ENCODE results near the gene CTNNA3. TPM values are rescaled to one million over a fixed set of nuclear protein-coding genes. Genes with fewer than 3 reads are reported as not detected.

The CTNNA3 gene
- total RNA-seq, 1 donor from 2014 or later, result 0.46 TPM

DNA sequence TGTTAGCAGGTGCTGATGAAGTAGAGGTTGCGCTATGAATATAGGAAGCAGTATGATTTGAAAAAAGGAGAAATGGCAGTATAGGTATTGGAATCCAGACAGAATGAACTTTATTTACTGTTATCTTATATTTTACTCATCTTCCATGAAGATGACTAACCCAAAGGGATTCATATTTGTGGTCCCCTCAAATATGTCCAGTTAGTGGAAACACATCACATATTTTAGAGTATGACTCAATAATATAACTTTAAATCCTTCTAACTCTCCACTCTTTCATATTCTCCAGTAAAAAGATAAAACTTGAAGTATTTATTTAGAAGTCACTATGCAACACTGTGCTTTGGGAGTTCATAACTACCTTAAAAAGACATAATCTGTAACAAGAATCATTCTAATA, 1056.6 kb downstream of the CTNNA3 start:
- no peak overlapping the region for H3K4me3 ChIP-seq (ENCODE audit: low read depth, low read length)
- TF ChIP-seq, protein P1, sequence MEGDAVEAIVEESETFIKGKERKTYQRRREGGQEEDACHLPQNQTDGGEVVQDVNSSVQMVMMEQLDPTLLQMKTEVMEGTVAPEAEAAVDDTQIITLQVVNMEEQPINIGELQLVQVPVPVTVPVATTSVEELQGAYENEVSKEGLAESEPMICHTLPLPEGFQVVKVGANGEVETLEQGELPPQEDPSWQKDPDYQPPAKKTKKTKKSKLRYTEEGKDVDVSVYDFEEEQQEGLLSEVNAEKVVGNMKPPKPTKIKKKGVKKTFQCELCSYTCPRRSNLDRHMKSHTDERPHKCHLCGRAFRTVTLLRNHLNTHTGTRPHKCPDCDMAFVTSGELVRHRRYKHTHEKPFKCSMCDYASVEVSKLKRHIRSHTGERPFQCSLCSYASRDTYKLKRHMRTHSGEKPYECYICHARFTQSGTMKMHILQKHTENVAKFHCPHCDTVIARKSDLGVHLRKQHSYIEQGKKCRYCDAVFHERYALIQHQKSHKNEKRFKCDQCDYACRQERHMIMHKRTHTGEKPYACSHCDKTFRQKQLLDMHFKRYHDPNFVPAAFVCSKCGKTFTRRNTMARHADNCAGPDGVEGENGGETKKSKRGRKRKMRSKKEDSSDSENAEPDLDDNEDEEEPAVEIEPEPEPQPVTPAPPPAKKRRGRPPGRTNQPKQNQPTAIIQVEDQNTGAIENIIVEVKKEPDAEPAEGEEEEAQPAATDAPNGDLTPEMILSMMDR (conservative IDR thresholded peaks at IDR 0.05; ENCODE audit: low read depth, low read length), result no peak
- DNase-seq (ENCODE audit: low read depth), result no peak

DNA sequence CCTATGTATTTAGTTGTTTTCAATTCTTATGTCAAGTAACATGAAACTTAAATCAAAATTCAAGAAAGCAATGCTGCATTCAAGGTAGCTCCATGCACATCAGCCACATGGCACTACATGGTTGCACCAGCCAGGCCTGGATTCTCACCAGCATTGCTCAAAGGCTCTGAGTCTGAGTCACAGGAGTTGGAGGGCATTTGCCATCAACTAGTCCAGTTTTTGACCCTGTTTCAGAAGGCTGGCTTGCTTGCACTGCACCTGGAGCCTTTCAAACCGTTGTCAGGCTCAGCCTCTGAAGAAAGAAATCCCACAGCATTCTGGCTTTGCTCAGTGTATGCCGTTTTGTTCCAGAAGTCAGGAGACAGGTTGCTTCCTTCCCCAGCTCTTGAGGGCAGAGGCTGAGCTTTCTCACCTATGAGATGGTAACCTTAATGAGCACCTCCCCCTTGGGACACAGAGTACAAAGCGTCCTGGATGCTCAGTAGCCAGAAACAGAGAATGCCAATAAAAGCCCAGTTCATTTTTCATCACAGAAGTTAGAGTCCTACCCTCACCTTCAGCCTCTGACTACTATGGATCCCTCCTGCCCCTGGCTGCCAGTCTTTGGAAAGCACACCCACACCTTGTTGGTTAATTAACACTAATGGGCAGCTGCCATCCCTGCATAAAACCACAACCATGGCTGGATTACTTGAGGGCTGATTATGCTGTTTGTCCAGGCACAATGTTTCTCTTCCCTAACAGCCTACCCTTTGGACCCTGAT, 1058.5 kb downstream of the CTNNA3 start:
- no peak for DNase-seq (ENCODE audit: low read depth)
- TF ChIP-seq, protein P1 (conservative IDR thresholded peaks at IDR 0.05; ENCODE audit: low read depth, low read length), result no peak
- no peak overlapping the region for H3K4me3 ChIP-seq (ENCODE audit: low read depth, low read length)

DNA sequence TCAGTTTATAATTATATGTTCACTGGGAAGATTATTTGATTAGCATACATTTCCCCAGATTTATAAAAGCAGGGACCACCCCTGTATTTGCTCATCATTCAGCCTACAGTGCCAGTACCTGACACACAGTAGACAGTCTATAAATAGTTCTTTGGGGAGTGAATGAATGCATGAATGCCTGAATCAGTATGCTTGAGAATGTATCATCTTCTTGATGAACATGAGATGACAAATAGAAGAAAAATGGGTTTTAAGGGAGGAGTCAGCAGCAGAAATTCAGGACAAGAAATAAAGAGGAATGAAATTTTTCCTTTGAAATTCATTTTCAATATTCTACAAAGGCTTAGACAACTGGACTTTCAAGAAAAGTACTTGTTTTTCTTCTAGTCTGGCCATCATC, 1066.0 kb downstream of the CTNNA3 start:
- TF ChIP-seq, protein P1 (conservative IDR thresholded peaks at IDR 0.05; ENCODE audit: low read depth, low read length), result no peak
- H3K4me3 ChIP-seq (ENCODE audit: low read depth, low read length), result no peak overlapping the region
- DNase-seq (ENCODE audit: low read depth), result no peak

DNA sequence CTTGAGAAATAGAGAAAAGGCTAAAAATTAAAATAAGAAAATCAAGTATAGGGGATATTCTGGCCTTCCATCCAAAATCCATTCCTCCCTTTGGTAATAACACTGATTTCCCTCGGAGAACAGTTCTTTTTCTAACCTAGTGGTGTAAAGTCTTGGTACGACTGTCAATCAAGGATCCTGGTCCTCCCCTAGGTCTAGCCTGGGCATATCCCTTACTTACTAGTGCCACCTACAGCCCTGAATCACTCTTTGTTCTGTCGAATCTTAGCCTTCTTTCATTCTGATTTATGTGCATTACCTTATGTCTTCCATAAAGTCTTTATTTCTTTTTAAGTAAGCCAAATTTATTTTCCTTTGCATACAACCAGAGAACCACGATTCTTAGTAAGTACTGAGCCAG, 1068.8 kb downstream of the CTNNA3 start:
- DNase-seq (ENCODE audit: low read depth), result peak; percentile 15
- TF ChIP-seq, protein P1 (conservative IDR thresholded peaks at IDR 0.05; ENCODE audit: low read depth, low read length), result peak; percentile 58
- no peak overlapping the region for H3K4me3 ChIP-seq (ENCODE audit: low read depth, low read length)

DNA sequence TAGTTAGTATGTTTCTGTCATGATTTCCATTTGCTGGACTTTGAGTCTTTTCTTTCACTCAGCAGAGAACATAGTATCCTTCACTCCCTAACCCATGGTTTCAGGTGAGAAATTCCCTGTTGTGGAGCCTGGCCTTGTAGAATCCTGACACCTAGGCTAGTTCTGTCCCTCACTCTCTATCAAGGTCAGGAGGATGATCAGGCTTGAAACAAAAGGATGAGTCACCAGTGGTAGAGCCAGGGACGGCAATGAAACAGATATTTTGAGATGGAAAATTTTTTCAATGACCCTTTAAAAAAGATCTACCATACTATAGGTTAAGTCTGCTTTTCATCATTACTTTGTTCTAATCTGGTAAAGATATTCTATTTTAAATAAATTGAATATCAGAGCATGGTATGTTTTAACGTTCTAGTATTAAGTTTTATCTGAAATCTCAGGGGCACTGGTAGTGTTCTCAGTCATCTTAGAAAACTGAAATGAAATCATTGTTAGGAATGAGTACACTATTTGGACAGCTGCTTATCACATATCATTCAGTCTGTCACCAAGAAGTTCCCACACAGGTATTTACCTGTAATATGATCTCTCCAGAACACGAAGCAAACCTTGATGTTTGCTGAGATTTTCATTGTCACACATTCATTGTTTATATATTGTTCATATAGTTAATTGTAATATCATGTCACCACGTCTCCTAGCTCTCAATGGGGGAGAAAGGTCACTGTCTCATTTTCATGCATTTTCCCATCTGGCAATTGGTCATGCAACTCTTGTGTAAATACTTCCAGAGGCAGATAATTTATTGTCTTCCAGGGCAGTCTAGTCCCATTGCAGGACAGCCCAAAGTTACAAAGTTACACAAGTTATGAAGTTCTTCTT, 1070.0 kb downstream of the CTNNA3 start:
- TF ChIP-seq, protein P1 (conservative IDR thresholded peaks at IDR 0.05; ENCODE audit: low read depth, low read length), result no peak
- DNase-seq (ENCODE audit: low read depth), result no peak
- H3K4me3 ChIP-seq (ENCODE audit: low read depth, low read length), result no peak overlapping the region

DNA sequence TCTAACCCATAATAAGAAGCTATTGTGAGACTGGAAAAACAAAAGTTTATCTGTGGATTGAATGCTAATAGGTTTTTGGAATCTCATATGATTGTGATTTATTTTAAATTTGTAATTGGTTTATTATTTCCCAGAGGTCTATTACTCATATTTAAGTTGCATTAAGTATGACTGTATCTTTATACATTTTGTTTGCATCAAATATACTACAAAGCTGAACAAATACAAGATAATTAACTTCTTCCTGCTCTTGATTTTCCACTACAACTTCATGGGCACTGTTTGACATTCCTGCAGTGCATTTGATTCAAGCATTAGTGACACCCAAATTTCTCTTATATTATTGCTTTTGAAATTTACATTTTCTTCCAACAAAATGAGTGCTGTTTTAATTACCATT, 1073.9 kb downstream of the CTNNA3 start:
- TF ChIP-seq, protein P1 (conservative IDR thresholded peaks at IDR 0.05; ENCODE audit: low read depth, low read length), result no peak
- DNase-seq (ENCODE audit: low read depth), result no peak
- no peak overlapping the region for H3K4me3 ChIP-seq (ENCODE audit: low read depth, low read length)
